Neural cell (in vitro differentiated cells): ENCODE results near the gene MTMR3. TPM values are rescaled to one million over a fixed set of nuclear protein-coding genes. Genes with fewer than 3 reads are reported as not detected.

Source experiments
- H2AFZ ChIP-seq: fragments of 200-600, 300-800 bp; sonication (generic), shearing (Covaris generic); 2 replicates; pipeline ENCODE4 v1.6.0; 2014; ENCODE audit warnings: low read depth, mild to moderate bottlenecking, antibody characterized with exemption, low read length, moderate library complexity
- H3F3A ChIP-seq: fragments of 200-600 bp; shearing (Covaris generic); 2 replicates; pipeline ENCODE4 v1.6.1; 2016; ENCODE audit warnings: mild to moderate bottlenecking, moderate library complexity, mixed read lengths, antibody characterized with exemption, low read length; ENCODE audit not compliant: insufficient read depth, poor library complexity, severe bottlenecking
- H3K27ac ChIP-seq: fragments of 200-600, 300-800 bp; sonication (generic), shearing (Covaris generic); 2 replicates; pipeline ENCODE4 v1.5.1; 2014; ENCODE audit warnings: mild to moderate bottlenecking, low read length, moderate library complexity
- H3K27me3 ChIP-seq: fragments of 300-800, 200-600 bp; sonication (generic), shearing (Covaris generic); 2 replicates; pipeline ENCODE4 v1.6.0; 2014; ENCODE audit warnings: mild to moderate bottlenecking, low read depth, low read length, moderate library complexity; ENCODE audit not compliant: insufficient read depth
- H3K36me3 ChIP-seq: fragments of 300-800, 200-600 bp; sonication (generic), shearing (Covaris generic); 2 replicates; pipeline ENCODE4 v1.5.1; 2014; ENCODE audit warnings: mild to moderate bottlenecking, antibody characterized with exemption, low read length, moderate library complexity; ENCODE audit not compliant: insufficient read depth
- H3K4me2 ChIP-seq: fragments of 300-800, 200-600 bp; sonication (generic), shearing (Covaris generic); 2 replicates; pipeline ENCODE4 v1.6.0; 2014; ENCODE audit warnings: mild to moderate bottlenecking, low read length
- H3K4me3 ChIP-seq: fragments of 300-800, 200-600 bp; sonication (generic), shearing (Covaris generic); 2 replicates; pipeline ENCODE4 v1.5.1; 2014; ENCODE audit warnings: mild to moderate bottlenecking, low read length, moderate library complexity
- H3K79me2 ChIP-seq: fragments of 200-600 bp; shearing (Covaris generic); replicated peaks from 2 replicates; pipeline ENCODE4 v1.6.0; 2014; ENCODE audit warnings: mild to moderate bottlenecking, low read length, moderate library complexity; ENCODE audit not compliant: insufficient read depth
- H3K9ac ChIP-seq: fragments of 300-800, 200-600 bp; sonication (generic), shearing (Covaris generic); 2 replicates; pipeline ENCODE4 v1.6.1; 2016; ENCODE audit warnings: mild to moderate bottlenecking, low read length, mixed read lengths
- H3K9me2 ChIP-seq: fragments of 200-600 bp; shearing (Covaris generic); 2 replicates; pipeline ENCODE4 v1.6.1; 2016; ENCODE audit warnings: mild to moderate bottlenecking, low read length, mixed read lengths; ENCODE audit not compliant: insufficient read depth
- H3K9me3 ChIP-seq: fragments of 200-600, 300-800 bp; sonication (generic), shearing (Covaris generic); 2 replicates; pipeline ENCODE4 v1.6.1; 2016; ENCODE audit warnings: mild to moderate bottlenecking, mixed run types, low read length, moderate library complexity, mixed read lengths
- H4K20me1 ChIP-seq: fragments of 200-600 bp; shearing (Covaris generic); 2 replicates; pipeline ENCODE4 v1.6.1; 2016; ENCODE audit warnings: mild to moderate bottlenecking, mixed run types; ENCODE audit not compliant: insufficient read depth
- CTCF ChIP-seq: fragments of 450-650 bp; IDR thresholded peaks from 2 replicates; pipeline ENCODE4 v1.5.1; 2014; ENCODE audit warnings: antibody characterized with exemption, mild to moderate bottlenecking, moderate library complexity; ENCODE audit not compliant: poor library complexity, severe bottlenecking
- EP300 ChIP-seq: fragments of 450-650 bp; conservative IDR thresholded peaks from 2 replicates; pipeline ENCODE4 v1.6.1; 2014; ENCODE audit warnings: antibody characterized with exemption, mild to moderate bottlenecking, moderate library complexity; ENCODE audit not compliant: poor library complexity, severe bottlenecking
- EZH2 ChIP-seq: fragments of 200-600, 300-800 bp; shearing (Covaris generic), sonication (generic); IDR thresholded peaks from 2 replicates; pipeline ENCODE4 v1.6.1; 2014; ENCODE audit warnings: antibody characterized with exemption, low read length, borderline replicate concordance, mild to moderate bottlenecking; ENCODE audit not compliant: insufficient read depth, poor library complexity, severe bottlenecking
- MXI1 ChIP-seq: fragments of 450-650 bp; conservative IDR thresholded peaks from 2 replicates; pipeline ENCODE4 v1.6.1; 2014; ENCODE audit warnings: antibody characterized with exemption, mild to moderate bottlenecking; ENCODE audit not compliant: poor library complexity, severe bottlenecking
- POLR2AphosphoS5 ChIP-seq: IDR thresholded peaks from 2 replicates; pipeline ENCODE4 v1.6.1; 2012
- RAD21 ChIP-seq: fragments of 450-650 bp; conservative IDR thresholded peaks from 2 replicates; pipeline ENCODE4 v1.6.1; 2014; ENCODE audit warnings: antibody characterized with exemption, mild to moderate bottlenecking, moderate library complexity
- REST ChIP-seq: IDR thresholded peaks from 2 replicates; pipeline ENCODE4 v1.6.1; 2012; ENCODE audit warnings: borderline replicate concordance
- SMC3 ChIP-seq: fragments of 450-650 bp; conservative IDR thresholded peaks from 2 replicates; pipeline ENCODE4 v1.6.1; 2014; ENCODE audit warnings: antibody characterized with exemption, mild to moderate bottlenecking, moderate library complexity; ENCODE audit not compliant: poor library complexity
- TAF1 ChIP-seq: IDR thresholded peaks from 2 replicates; pipeline ENCODE4 v1.6.1; 2012; ENCODE audit warnings: low read depth
- polyA plus RNA-seq: library from polyadenylated mRNA; depleted of rRNA; stranded (reverse); fragments of >200 nt; gene quantifications from 2 replicates; pipeline ENCODE4 v1.2.3, GENCODE V29; 2014

MTMR3 gene
- polyA plus RNA-seq, 1 donor from 2014 or later, result 46.7 TPM

GRCh38 chr22:29840498-29840897 is 42.5 kb upstream of the MTMR3 start:
- Histone ChIP-seq H3K4me2 (no peak overlapping the region), H3F3A (peaks cover 3% of the 10 kb centered on the region), H3K27me3 (no peaks in the 10 kb centered on the region), H2AFZ (no peak overlapping the region), H3K36me3 (no peaks in the 10 kb centered on the region), H3K79me2 (peaks cover 8% of the 10 kb centered on the region), H3K9ac (no peak overlapping the region), H3K9me2 (no peaks in the 10 kb centered on the region), H3K4me3 (no peak overlapping the region), H3K27ac (no peak overlapping the region), H4K20me1 (no peaks in the 10 kb centered on the region), H3K9me3 (no peaks in the 10 kb centered on the region)
- TF ChIP-seq SMC3, result no peak
- TF ChIP-seq POLR2AphosphoS5, result no peak
- no peak for TF ChIP-seq TAF1
- TF ChIP-seq CTCF, result no peak
- no peak for TF ChIP-seq MXI1
- no peak for TF ChIP-seq EP300

GRCh38 chr22:29842172-29842571 is 40.8 kb upstream of the MTMR3 start:
- Histone ChIP-seq H3K9me3 (no peaks in the 10 kb centered on the region), H3K27ac (no peak overlapping the region), H3K9me2 (no peaks in the 10 kb centered on the region), H2AFZ (no peak overlapping the region), H3K79me2 (no peaks in the 10 kb centered on the region), H4K20me1 (no peaks in the 10 kb centered on the region), H3K9ac (no peak overlapping the region), H3K36me3 (no peaks in the 10 kb centered on the region), H3K4me2 (no peak overlapping the region), H3K4me3 (no peak overlapping the region), H3F3A (peaks cover 3% of the 10 kb centered on the region), H3K27me3 (no peaks in the 10 kb centered on the region)
- TF ChIP-seq MXI1 (no peak), CTCF (no peak), TAF1 (no peak), EP300 (no peak), POLR2AphosphoS5 (no peak), REST (no peak), RAD21 (no peak), SMC3 (no peak), EZH2 (no peak)
